C4-2B (cell line): ENCODE data around the gene PITPNM3.
A peak's percentile ranks its signal among the peaks of the same experiment; 100 is the strongest.

ENCODE experiments used
- H3K27ac ChIP-seq: fragments of 450-650 bp; 2 replicates; pipeline ENCODE4 v1.5.1; 2017
- CTCF ChIP-seq: fragments of 450-650 bp; conservative IDR thresholded peaks from 2 replicates; pipeline ENCODE4 v1.5.1; 2017; ENCODE audit warnings: mild to moderate bottlenecking
- ZFX ChIP-seq: fragments of 450-650 bp; IDR thresholded peaks from 2 replicates; pipeline ENCODE4 v1.6.1; 2017

PITPNM3 gene

GRCh38 chr17:6556121-6557039 is at the start of gene PITPNM3:
Gene PITPNM3 (minus strand): TSS chr17:6556555. CDS start chr17:6556406, 149 bp downstream.
- peak within 1 kb of the TSS; percentile 20; the same call in 1 of the 2 replicates for H3K27ac ChIP-seq
- TF ChIP-seq CTCF (no peak), ZFX (peak; percentile 15; the same call in 1 of the 2 replicates)

- no peak for TF ChIP-seq CTCF
- TF ChIP-seq ZFX = no peak
- H3K27ac ChIP-seq = no peak overlapping the region
Measured at GRCh38 chr17:6605142-6605541, 48.8 kb upstream of the PITPNM3 start.

GRCh38 chr17:6603744-6604325 is 47.5 kb upstream of the PITPNM3 start:
- H3K27ac ChIP-seq = no peak overlapping the region
- peak; percentile 5; the same call in 1 of the 2 replicates for TF ChIP-seq CTCF
- no peak for TF ChIP-seq ZFX

GRCh38 chr17:6602141-6602540 is 45.8 kb upstream of the PITPNM3 start:
- TF ChIP-seq ZFX = no peak
- TF ChIP-seq CTCF = no peak
- H3K27ac ChIP-seq = no peak overlapping the region

GRCh38 chr17:6599364-6599763 is 43.0 kb upstream of the PITPNM3 start:
- no peak for TF ChIP-seq CTCF
- no peak for TF ChIP-seq ZFX
- H3K27ac ChIP-seq = no peak overlapping the region; the same call in 1 of the 2 replicates

- no peak overlapping the region for H3K27ac ChIP-seq
- TF ChIP-seq ZFX = no peak
- TF ChIP-seq CTCF = no peak
Measured at GRCh38 chr17:6597727-6598126, 41.4 kb upstream of the PITPNM3 start.

- TF ChIP-seq ZFX (no peak), CTCF (no peak)
- no peak overlapping the region for H3K27ac ChIP-seq
Measured at GRCh38 chr17:6596941-6597340, 40.6 kb upstream of the PITPNM3 start.
